Measurements from ENCODE around the gene ASB16.

DNA sequence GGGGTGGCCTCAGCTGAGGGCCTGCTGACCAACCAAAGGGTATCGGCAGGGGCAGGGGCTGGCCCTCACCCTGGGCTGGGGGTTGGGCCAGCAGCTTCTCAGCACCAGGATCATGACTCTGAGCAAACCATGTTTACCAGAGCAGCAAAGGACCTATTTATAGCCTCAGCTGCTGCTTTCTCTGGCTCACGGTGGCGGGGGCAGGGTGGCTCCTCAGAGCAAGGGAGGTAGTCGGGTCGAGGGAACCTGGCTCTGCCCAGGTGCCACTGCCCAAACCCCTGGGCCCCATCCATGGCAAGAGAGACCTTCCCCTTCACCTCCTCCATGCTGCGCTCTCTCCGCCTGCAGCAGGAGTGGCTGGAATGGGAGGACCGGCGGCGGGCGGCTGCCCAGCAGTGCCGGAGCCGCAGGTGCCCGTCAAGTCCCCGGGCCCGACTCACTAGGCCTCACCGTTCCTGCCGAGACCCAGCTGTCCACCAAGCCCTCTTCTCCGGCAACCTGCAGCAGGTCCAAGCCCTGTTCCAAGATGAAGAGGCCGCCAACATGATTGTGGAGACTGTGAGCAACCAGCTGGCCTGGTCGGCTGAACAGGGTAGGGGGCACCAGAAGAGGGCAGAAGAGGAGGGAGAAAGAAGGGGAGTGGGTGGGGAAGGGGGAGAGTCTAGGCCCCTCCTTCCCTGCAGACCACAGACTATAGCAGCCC lies at the start of gene ASB16:
- TF ChIP-seq, protein P1, sequence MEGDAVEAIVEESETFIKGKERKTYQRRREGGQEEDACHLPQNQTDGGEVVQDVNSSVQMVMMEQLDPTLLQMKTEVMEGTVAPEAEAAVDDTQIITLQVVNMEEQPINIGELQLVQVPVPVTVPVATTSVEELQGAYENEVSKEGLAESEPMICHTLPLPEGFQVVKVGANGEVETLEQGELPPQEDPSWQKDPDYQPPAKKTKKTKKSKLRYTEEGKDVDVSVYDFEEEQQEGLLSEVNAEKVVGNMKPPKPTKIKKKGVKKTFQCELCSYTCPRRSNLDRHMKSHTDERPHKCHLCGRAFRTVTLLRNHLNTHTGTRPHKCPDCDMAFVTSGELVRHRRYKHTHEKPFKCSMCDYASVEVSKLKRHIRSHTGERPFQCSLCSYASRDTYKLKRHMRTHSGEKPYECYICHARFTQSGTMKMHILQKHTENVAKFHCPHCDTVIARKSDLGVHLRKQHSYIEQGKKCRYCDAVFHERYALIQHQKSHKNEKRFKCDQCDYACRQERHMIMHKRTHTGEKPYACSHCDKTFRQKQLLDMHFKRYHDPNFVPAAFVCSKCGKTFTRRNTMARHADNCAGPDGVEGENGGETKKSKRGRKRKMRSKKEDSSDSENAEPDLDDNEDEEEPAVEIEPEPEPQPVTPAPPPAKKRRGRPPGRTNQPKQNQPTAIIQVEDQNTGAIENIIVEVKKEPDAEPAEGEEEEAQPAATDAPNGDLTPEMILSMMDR (IDR thresholded peaks at IDR 0.05): no peak
- no peak for TF ChIP-seq POLR2A (IDR thresholded peaks at IDR 0.05)
